SK-N-SH (cell line): Measurements from ENCODE around the gene LILRB4.

ENCODE experiments used
- FOSL2 ChIP-seq: IDR thresholded peaks from 2 replicates; pipeline ENCODE4 v1.4.0; 2012; ENCODE audit warnings: low read depth, mild to moderate bottlenecking, moderate library complexity, borderline replicate concordance
- JUND ChIP-seq: IDR thresholded peaks from 2 replicates; pipeline ENCODE4 v1.4.0; 2012
- MXI1 ChIP-seq: IDR thresholded peaks from 2 replicates; pipeline ENCODE4 v1.6.1; 2012; ENCODE audit warnings: mild to moderate bottlenecking, low read depth, low read length, improper control_type of control experiment
- TF ChIP-seq, protein P1 (sequence below): fragments of 200-600 bp; sonication (generic); IDR thresholded peaks from 2 replicates; pipeline ENCODE4 v1.6.1; 2017; ENCODE audit warnings: antibody characterized with exemption, mild to moderate bottlenecking, moderate library complexity
- TF ChIP-seq, protein P2 (sequence below): IDR thresholded peaks from 2 replicates; pipeline ENCODE4 v1.4.0; 2012; ENCODE audit warnings: low read depth

DNA sequence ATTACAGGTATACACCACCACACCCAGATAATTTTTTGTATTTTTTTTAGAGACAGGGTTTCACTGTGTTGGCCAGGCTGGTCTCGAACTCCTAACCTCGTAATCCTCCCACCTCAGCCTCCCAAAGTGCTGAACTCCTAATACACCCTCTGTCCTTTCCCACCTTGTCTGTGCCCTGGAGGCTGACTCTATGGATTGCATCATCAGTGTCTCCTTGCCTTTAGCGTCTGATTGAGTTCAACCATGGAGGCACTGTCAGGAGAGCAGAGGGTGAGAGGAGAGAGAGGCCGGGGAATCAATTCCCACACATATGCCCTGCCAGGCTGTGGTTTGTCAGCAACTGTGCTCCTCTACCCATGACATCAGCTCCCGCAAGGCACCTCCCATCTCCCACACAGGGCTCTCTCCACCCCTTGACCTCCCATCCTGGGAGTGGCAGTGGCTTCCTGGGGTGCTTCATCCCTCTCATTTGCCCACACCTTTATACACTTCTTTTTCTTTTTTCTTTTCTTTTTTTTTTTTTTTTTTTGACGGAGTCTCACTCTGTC lies 12.6 kb upstream of the LILRB4 start:
- TF ChIP-seq FOSL2 (no peak), MXI1 (no peak), JUND (no peak)
- TF ChIP-seq, protein P1, sequence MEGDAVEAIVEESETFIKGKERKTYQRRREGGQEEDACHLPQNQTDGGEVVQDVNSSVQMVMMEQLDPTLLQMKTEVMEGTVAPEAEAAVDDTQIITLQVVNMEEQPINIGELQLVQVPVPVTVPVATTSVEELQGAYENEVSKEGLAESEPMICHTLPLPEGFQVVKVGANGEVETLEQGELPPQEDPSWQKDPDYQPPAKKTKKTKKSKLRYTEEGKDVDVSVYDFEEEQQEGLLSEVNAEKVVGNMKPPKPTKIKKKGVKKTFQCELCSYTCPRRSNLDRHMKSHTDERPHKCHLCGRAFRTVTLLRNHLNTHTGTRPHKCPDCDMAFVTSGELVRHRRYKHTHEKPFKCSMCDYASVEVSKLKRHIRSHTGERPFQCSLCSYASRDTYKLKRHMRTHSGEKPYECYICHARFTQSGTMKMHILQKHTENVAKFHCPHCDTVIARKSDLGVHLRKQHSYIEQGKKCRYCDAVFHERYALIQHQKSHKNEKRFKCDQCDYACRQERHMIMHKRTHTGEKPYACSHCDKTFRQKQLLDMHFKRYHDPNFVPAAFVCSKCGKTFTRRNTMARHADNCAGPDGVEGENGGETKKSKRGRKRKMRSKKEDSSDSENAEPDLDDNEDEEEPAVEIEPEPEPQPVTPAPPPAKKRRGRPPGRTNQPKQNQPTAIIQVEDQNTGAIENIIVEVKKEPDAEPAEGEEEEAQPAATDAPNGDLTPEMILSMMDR = no peak
- TF ChIP-seq, protein P2, sequence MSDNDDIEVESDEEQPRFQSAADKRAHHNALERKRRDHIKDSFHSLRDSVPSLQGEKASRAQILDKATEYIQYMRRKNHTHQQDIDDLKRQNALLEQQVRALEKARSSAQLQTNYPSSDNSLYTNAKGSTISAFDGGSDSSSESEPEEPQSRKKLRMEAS = no peak
